Spinal cord (tissue), 10 donors: ENCODE data around the gene GP1BA. TPM values are rescaled to one million over a fixed set of nuclear protein-coding genes. Genes with fewer than 3 reads are reported as not detected.
A peak's percentile ranks its signal among the peaks of the same experiment; 100 is the strongest.

Experiments
- DNase-seq, 6 donors: peaks; one replicate each; pipeline versions ENCODE4 v3.0.0 to v3.0.0-alpha.2; 2013 to 2015; ENCODE audit warnings: low spot score in 6 of 6, low read depth in 4 of 6
- H3K27ac ChIP-seq: one replicate; pipeline ENCODE4 v1.5.1; 2013; ENCODE audit warnings: low read depth, low read length, control low read depth
- H3K27me3 ChIP-seq: one replicate; pipeline ENCODE4 v1.6.1; 2013; ENCODE audit warnings: low read length; ENCODE audit not compliant: control insufficient read depth, insufficient read depth
- H3K36me3 ChIP-seq: one replicate; pipeline ENCODE4 v1.6.1; 2013; ENCODE audit warnings: low read length; ENCODE audit not compliant: control insufficient read depth, insufficient read depth
- H3K4me1 ChIP-seq: one replicate; pipeline ENCODE4 v1.6.1; 2013; ENCODE audit warnings: low read length; ENCODE audit not compliant: control insufficient read depth, insufficient read depth
- H3K4me3 ChIP-seq: one replicate; pipeline ENCODE4 v1.5.1; 2013; ENCODE audit warnings: low read depth, low read length, control low read depth
- H3K9me3 ChIP-seq: one replicate; pipeline ENCODE4 v1.6.1; 2013; ENCODE audit warnings: low read length; ENCODE audit not compliant: control insufficient read depth, insufficient read depth
- WGBS: methylation state at CpG from one replicate; pipeline ENCODE4 v1.1.5; 2013; ENCODE audit warnings: missing lambda C conversion rate; ENCODE audit not compliant: insufficient coverage; 5-methylcytosine and 5-hydroxymethylcytosine counted together
- polyA plus RNA-seq, 2 donors: library from polyadenylated mRNA; unstranded; fragments of 120-200 nt; gene quantifications; one replicate each; pipeline ENCODE4 v1.2.1, GENCODE V29; 2013; ENCODE audit not compliant: insufficient read length in 2 of 2
- total RNA-seq, 2 donors: library from RNA; depleted of rRNA in 1 of 2; stranded (reverse); fragments of 120-200 nt in 1 of 2; fragments of >200 nt in 1 of 2; gene quantifications; one replicate each; pipeline versions ENCODE4 v1.2.3 to v1.2.4, GENCODE V29; 2013 to 2014
- donor health status: healthy.

Gene GP1BA
- total and polyA plus RNA-seq, 4 donors = 0.06 to 1.6 (median 0.57) TPM; not detected in 1

DNA sequence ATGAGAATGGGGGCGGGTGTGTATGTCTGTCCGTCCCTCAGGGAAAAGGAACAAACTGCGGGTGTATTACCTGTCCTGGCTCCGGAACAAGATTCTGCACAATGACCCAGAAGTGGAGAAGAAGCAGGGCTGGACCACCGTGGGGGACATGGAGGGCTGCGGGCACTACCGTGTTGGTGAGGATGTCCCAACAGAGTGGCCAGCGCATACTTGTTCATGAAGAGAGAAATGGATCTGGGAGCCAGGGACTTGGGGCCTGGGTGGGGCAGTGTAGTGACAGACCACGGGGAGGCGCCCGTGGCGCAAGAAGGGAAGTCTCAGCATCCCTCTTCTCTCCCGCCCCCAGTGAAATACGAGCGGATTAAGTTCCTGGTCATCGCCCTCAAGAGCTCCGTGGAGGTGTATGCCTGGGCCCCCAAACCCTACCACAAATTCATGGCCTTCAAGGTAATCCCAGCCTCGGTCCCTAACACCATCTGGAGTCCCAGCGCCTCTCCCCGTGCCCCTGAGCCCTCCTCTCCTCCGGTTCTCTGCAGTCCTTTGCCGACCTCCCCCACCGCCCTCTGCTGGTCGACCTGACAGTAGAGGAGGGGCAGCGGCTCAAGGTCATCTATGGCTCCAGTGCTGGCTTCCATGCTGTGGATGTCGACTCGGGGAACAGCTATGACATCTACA lies 36.3 kb upstream of the GP1BA start:
- Histone ChIP-seq H3K27me3 (peaks cover 26% of the 10 kb centered on the region), H3K36me3 (peaks cover 90% of the 10 kb centered on the region), H3K4me3 (no peak overlapping the region), H3K4me1 (peaks cover 26% of the 10 kb centered on the region), H3K27ac (no peak overlapping the region), H3K9me3 (no peaks in the 10 kb centered on the region)
- 66% methylated on average over 23 of the region's 27 CpGs for WGBS
- no peak for DNase-seq

DNA sequence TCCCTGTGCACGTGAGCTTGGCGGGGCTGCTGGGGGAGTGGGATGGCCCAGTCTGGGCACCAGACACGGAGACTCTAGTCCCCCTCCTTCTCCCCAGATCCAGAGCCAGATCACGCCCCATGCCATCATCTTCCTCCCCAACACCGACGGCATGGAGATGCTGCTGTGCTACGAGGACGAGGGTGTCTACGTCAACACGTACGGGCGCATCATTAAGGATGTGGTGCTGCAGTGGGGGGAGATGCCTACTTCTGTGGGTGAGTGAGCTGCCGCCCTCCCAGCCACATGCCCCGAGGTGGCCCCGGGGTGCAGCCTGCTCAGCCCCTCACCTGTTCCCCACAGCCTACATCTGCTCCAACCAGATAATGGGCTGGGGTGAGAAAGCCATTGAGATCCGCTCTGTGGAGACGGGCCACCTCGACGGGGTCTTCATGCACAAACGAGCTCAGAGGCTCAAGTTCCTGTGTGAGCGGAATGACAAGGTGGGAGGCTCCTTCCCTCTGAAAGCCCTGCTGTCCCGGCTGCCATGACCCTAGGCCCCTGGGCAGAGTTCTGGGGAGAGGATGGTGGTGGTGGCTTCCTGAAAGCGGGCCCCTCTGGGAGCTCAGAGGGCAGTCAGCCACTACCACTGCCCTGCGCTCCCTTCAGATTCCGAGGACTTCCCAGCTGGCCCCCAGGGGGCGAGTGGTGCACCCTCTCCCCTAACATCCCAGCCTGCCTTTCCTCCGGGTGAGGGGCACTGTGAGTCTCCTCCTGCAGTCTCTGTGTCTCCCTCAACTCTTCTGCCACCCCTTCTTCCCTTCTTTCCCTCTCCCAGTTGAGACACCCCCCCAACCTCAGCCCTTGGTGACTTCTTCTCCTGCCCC lies 35.5 kb upstream of the GP1BA start:
- Histone ChIP-seq H3K27me3 (peaks cover 34% of the 10 kb centered on the region), H3K36me3 (peaks cover 90% of the 10 kb centered on the region), H3K4me1 (peaks cover 34% of the 10 kb centered on the region), H3K9me3 (no peaks in the 10 kb centered on the region), H3K27ac (no peak overlapping the region), H3K4me3 (no peak overlapping the region)
- 85% methylated on average over 13 of the region's 27 CpGs for WGBS
- DNase-seq = no peak

DNA sequence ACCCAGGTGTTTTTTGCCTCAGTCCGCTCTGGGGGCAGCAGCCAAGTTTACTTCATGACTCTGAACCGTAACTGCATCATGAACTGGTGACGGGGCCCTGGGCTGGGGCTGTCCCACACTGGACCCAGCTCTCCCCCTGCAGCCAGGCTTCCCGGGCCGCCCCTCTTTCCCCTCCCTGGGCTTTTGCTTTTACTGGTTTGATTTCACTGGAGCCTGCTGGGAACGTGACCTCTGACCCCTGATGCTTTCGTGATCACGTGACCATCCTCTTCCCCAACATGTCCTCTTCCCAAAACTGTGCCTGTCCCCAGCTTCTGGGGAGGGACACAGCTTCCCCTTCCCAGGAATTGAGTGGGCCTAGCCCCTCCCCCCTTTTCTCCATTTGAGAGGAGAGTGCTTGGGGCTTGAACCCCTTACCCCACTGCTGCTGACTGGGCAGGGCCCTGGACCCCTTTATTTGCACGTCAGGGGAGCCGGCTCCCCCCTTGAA lies 34.8 kb upstream of the GP1BA start:
- H3K36me3 ChIP-seq = peaks cover 87% of the 10 kb centered on the region
- H3K9me3 ChIP-seq = no peaks in the 10 kb centered on the region
- no peak overlapping the region for H3K4me3 ChIP-seq
- 79% methylated on average over 8 of the region's 10 CpGs for WGBS
- H3K27me3 ChIP-seq = peaks cover 37% of the 10 kb centered on the region
- H3K4me1 ChIP-seq = peaks cover 41% of the 10 kb centered on the region
- no peak overlapping the region for H3K27ac ChIP-seq
- no peak for DNase-seq

- H3K27me3 ChIP-seq = peaks cover 37% of the 10 kb centered on the region
Measured at GRCh38 chr17:4897785-4898184, 34.3 kb upstream of the GP1BA start.

GRCh38 chr17:4898351-4898750 lies 33.7 kb upstream of the GP1BA start:
- Histone ChIP-seq H3K4me3 (no peak overlapping the region), H3K27ac (no peak overlapping the region), H3K4me1 (peaks cover 52% of the 10 kb centered on the region), H3K9me3 (no peaks in the 10 kb centered on the region), H3K36me3 (peaks cover 76% of the 10 kb centered on the region), H3K27me3 (peaks cover 39% of the 10 kb centered on the region)
- WGBS = 75% methylated on average over 3 of the region's 8 CpGs
- DNase-seq = no peak

More at GRCh38 chr17:4897785-4898184, 34.3 kb upstream of the GP1BA start:
- Histone ChIP-seq H3K27ac (no peak overlapping the region), H3K4me1 (peaks cover 46% of the 10 kb centered on the region), H3K9me3 (no peaks in the 10 kb centered on the region), H3K36me3 (peaks cover 82% of the 10 kb centered on the region), H3K4me3 (no peak overlapping the region)
- whole genome bisulfite sequencing = no CpG with 5 or more reads among the region's 5 CpGs
- no peak for DNase-seq

DNA sequence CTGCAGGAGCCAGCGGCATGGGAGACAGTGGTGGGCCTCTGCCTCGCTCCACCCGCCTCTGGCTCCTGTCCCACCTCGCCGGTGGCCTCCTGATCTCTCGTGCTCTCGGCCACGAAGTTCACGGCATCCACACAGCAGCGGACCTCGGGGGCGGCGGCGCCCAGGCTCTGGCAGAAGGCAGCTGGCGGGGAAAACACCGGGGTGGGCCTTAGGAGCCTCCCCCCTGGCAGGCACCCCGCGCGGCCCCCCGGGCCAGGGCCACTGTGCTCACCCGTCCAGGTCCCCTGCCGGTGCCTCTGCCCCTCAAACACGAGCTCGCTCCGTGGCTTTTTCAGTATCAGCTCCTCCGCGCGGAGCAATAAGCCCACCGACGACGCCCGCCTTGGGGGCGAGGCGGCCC lies 33.1 kb upstream of the GP1BA start:
- Histone ChIP-seq H3K27me3 (peaks cover 39% of the 10 kb centered on the region), H3K4me3 (no peak overlapping the region), H3K9me3 (no peaks in the 10 kb centered on the region), H3K4me1 (peaks cover 52% of the 10 kb centered on the region), H3K27ac (no peak overlapping the region), H3K36me3 (peaks cover 70% of the 10 kb centered on the region)
- 21% methylated on average over 34 of the region's 34 CpGs for WGBS
- no peak for DNase-seq

- Histone ChIP-seq H3K4me3 (peak within 1 kb of the TSS; percentile 40), H3K36me3 (peaks cover 64% of the 10 kb centered on the region), H3K27me3 (peaks cover 41% of the 10 kb centered on the region), H3K9me3 (no peaks in the 10 kb centered on the region), H3K4me1 (peaks cover 52% of the 10 kb centered on the region), H3K27ac (no peak within 1 kb of the TSS)
- peak in 3 of 6 donors; percentile 45 to 90 (median 87) for DNase-seq
- 13% methylated on average over 52 of the region's 60 CpGs for WGBS
Measured at GRCh38 chr17:4899341-4900230, 32.5 kb upstream of the GP1BA start, which contains the start of gene C17orf107. TSS of gene C17orf107 (plus strand) at chr17:4899536. CDS start at chr17:4899763, 227 bp downstream.

GRCh38 chr17:4900231-4901107 lies 31.6 kb upstream of the GP1BA start:
- peak in 2 of 6 donors; percentile 38 to 79 for DNase-seq
- H3K4me3 ChIP-seq = peak overlapping the region; percentile 40
- WGBS = 15% methylated on average over 63 of the region's 65 CpGs
- no peak overlapping the region for H3K27ac ChIP-seq
- peaks cover 55% of the 10 kb centered on the region for H3K36me3 ChIP-seq
- peaks cover 41% of the 10 kb centered on the region for H3K27me3 ChIP-seq
- H3K4me1 ChIP-seq = peaks cover 52% of the 10 kb centered on the region
- H3K9me3 ChIP-seq = no peaks in the 10 kb centered on the region
